ENCODE measurements around the gene CHST12.
"Not testable (repeated sequence)": the region's sequence is repeated elsewhere in the genome, so short reads cannot be mapped to it uniquely, and the experiment has no call there.

Gene CHST12

GRCh38 chr7:2465928-2466327 lies 62.5 kb downstream of the CHST12 start:
- DNase-seq = no peak

GRCh38 chr7:2466675-2467074 lies 63.3 kb downstream of the CHST12 start:
- DNase-seq = no peak

GRCh38 chr7:2468227-2468626 lies 64.8 kb downstream of the CHST12 start:
- no peak for DNase-seq

- DNase-seq = not testable (repeated sequence)
Observed at GRCh38 chr7:2469460-2470203, 66.2 kb downstream of the CHST12 start.

- DNase-seq = no peak
Observed at GRCh38 chr7:2470204-2471021, 67.0 kb downstream of the CHST12 start.

- DNase-seq = no peak
Observed at GRCh38 chr7:2471022-2471329, 67.6 kb downstream of the CHST12 start.

- DNase-seq = no peak
Observed at GRCh38 chr7:2471396-2471795, 68.0 kb downstream of the CHST12 start.

GRCh38 chr7:2472739-2473138 lies 69.3 kb downstream of the CHST12 start:
- no peak for DNase-seq

GRCh38 chr7:2473496-2474180 lies 70.2 kb downstream of the CHST12 start:
- no peak for DNase-seq

GRCh38 chr7:2474224-2474623 lies 70.8 kb downstream of the CHST12 start:
- DNase-seq = no peak

GRCh38 chr7:2474813-2475677 lies 71.6 kb downstream of the CHST12 start:
- DNase-seq = no peak

- no peak for DNase-seq
Observed at GRCh38 chr7:2475678-2476015, 72.2 kb downstream of the CHST12 start.

GRCh38 chr7:2476298-2476697 lies 72.9 kb downstream of the CHST12 start, which contains the start of gene GRIFIN:
TSS of gene GRIFIN (minus strand) at chr7:2476398. CDS start at chr7:2476383, 15 bp downstream.
- no peak for DNase-seq

- DNase-seq = no peak
Observed at GRCh38 chr7:2476776-2477446, 73.5 kb downstream of the CHST12 start.

- peak; percentile 50 to 54 for DNase-seq
Observed at GRCh38 chr7:2477447-2478398, 74.3 kb downstream of the CHST12 start.

GRCh38 chr7:2478399-2478785 lies 75.0 kb downstream of the CHST12 start:
- DNase-seq = no peak

- DNase-seq = no peak
Observed at GRCh38 chr7:2478800-2479199, 75.4 kb downstream of the CHST12 start.

GRCh38 chr7:2479276-2480069 lies 76.1 kb downstream of the CHST12 start:
- no peak for DNase-seq

- no peak for DNase-seq
Observed at GRCh38 chr7:2480070-2480408, 76.6 kb downstream of the CHST12 start.

GRCh38 chr7:2481195-2481594 lies 77.8 kb downstream of the CHST12 start:
- no peak for DNase-seq
